ENCODE results near the gene EPHA1. TPM values are rescaled to one million over a fixed set of nuclear protein-coding genes. Genes with fewer than 3 reads are reported as not detected.

The EPHA1 gene
- total and polyA plus RNA-seq, 4 donors: 10.3 to 21.0 (median 11.3) TPM

DNA sequence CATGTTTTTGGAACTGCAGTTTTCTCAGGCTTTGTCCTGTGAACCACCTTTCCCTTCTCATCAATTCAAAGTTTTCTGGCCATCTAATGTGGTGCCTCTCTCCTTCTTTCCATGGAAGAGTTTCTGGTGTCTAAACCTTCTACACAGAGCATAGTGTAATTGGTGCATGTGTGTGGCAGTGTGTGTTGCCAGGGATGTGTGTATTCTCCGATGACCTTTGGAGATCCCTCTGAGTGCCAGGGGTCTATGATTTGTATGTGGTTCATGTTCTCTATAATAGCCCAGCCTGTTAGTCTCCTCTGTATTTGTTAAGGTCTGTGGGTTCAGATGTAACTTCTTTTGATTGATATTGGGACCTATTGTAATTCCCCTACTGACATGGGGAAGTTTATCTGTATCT, 36.1 kb upstream of the EPHA1 start:
- Histone ChIP-seq H3K4me1 (ENCODE audit: control insufficient read depth in 4 of 4, insufficient read depth in 4 of 4, low read length in 3 of 4) (peaks cover 5 to 21% (median 17%) of the 10 kb centered on the region in 4 donors), H3K9ac (ENCODE audit: low read depth in 1 of 2, low read length in 2 of 2) (no peak overlapping the region), H3K4me3 (ENCODE audit: low read depth in 1 of 3, low read length in 3 of 3) (no peak overlapping the region), H3K9me3 (ENCODE audit: control insufficient read depth in 4 of 4, low read length in 3 of 4) (no peaks in the 10 kb centered on the region), H3K27me3 (ENCODE audit: control insufficient read depth in 4 of 4, insufficient read depth in 4 of 4, low read length in 3 of 4) (no peaks in the 10 kb centered on the region), H3K36me3 (ENCODE audit: control insufficient read depth in 4 of 4, insufficient read depth in 3 of 4, low read depth in 1 of 4, low read length in 3 of 4) (no peaks in the 10 kb centered on the region), H3K27ac (ENCODE audit: low read depth in 1 of 2, low read length in 2 of 2) (no peak overlapping the region)
- DNase-seq (ENCODE audit: low spot score): no peak
- 58% methylated on average over 1 of the region's 1 CpG for WGBS
- TF ChIP-seq HNF4G (IDR thresholded peaks at IDR 0.05): no peak
- TF ChIP-seq FOXA1 (IDR thresholded peaks at IDR 0.05): no peak
- no peak for TF ChIP-seq SP1 (IDR thresholded peaks at IDR 0.05)
- no peak for TF ChIP-seq GABPA (IDR thresholded peaks at IDR 0.05 in 1 of 2, conservative IDR thresholded peaks at IDR 0.05 in 1 of 2)
- TF ChIP-seq EGR1 (IDR thresholded peaks at IDR 0.05; ENCODE audit: low read depth in 2 of 2): no peak
- TF ChIP-seq CTCF (IDR thresholded peaks at IDR 0.05; ENCODE audit: low read depth, low read length, missing input control): no peak
- TF ChIP-seq JUND (IDR thresholded peaks at IDR 0.05): no peak
- TF ChIP-seq, protein P1, sequence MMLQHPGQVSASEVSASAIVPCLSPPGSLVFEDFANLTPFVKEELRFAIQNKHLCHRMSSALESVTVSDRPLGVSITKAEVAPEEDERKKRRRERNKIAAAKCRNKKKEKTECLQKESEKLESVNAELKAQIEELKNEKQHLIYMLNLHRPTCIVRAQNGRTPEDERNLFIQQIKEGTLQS (IDR thresholded peaks at IDR 0.05): no peak
- TF ChIP-seq, protein P2, sequence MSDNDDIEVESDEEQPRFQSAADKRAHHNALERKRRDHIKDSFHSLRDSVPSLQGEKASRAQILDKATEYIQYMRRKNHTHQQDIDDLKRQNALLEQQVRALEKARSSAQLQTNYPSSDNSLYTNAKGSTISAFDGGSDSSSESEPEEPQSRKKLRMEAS (IDR thresholded peaks at IDR 0.05): no peak
- TF ChIP-seq TAF1 (conservative IDR thresholded peaks at IDR 0.05): no peak

DNA sequence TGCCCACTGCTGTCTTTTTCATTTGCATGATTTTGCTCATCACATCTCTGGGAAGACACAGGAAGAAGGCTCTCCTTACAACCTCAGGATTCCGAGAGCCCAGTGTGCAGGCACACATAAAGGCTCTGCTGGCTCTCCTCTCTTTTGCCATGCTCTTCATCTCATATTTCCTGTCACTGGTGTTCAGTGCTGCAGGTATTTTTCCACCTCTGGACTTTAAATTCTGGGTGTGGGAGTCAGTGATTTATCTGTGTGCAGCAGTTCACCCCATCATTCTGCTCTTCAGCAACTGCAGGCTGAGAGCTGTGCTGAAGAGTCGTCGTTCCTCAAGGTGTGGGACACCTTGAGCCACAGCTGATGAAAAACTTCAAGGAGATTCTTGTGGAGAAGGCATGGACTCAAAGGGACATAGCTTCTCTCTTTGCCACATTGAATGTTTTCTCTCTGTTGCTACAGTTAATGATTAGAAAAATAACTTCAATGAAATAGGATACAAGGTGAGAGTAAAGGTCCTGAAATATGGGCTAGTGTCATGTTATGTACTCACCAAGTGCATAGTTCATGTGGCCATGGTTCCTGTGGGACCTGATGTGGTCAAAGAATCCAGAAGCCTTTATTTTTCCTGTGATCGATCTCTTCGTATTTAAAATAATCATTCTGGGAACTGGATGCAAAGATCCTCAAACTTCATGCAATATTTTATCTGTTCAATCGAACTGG, 35.6 kb upstream of the EPHA1 start:
- Histone ChIP-seq H3K36me3 (ENCODE audit: control insufficient read depth in 4 of 4, insufficient read depth in 3 of 4, low read depth in 1 of 4, low read length in 3 of 4) (no peaks in the 10 kb centered on the region), H3K4me3 (ENCODE audit: low read depth in 1 of 3, low read length in 3 of 3) (no peak overlapping the region), H3K27ac (ENCODE audit: low read depth in 1 of 2, low read length in 2 of 2) (peak overlapping the region in 1 of 2 donors; percentile 19), H3K27me3 (ENCODE audit: control insufficient read depth in 4 of 4, insufficient read depth in 4 of 4, low read length in 3 of 4) (no peaks in the 10 kb centered on the region), H3K9me3 (ENCODE audit: control insufficient read depth in 4 of 4, low read length in 3 of 4) (no peaks in the 10 kb centered on the region), H3K9ac (ENCODE audit: low read depth in 1 of 2, low read length in 2 of 2) (no peak overlapping the region), H3K4me1 (ENCODE audit: control insufficient read depth in 4 of 4, insufficient read depth in 4 of 4, low read length in 3 of 4) (peaks cover 5 to 21% (median 17%) of the 10 kb centered on the region in 4 donors)
- TF ChIP-seq FOXA2 (IDR thresholded peaks at IDR 0.05): peak; percentile 17
- no peak for TF ChIP-seq EGR1 (IDR thresholded peaks at IDR 0.05; ENCODE audit: low read depth in 2 of 2)
- TF ChIP-seq FOXA1 (IDR thresholded peaks at IDR 0.05): no peak
- TF ChIP-seq JUND (IDR thresholded peaks at IDR 0.05): no peak
- no peak for TF ChIP-seq YY1 (IDR thresholded peaks at IDR 0.05)
- peak in 1 of 2 donors; percentile 22 for TF ChIP-seq RAD21 (IDR thresholded peaks at IDR 0.05)
- TF ChIP-seq, protein P1 (IDR thresholded peaks at IDR 0.05): no peak
- peak; percentile 49 for TF ChIP-seq HNF4G (IDR thresholded peaks at IDR 0.05)
- TF ChIP-seq CTCF (IDR thresholded peaks at IDR 0.05; ENCODE audit: low read depth, low read length, missing input control): no peak
- TF ChIP-seq, protein P3, sequence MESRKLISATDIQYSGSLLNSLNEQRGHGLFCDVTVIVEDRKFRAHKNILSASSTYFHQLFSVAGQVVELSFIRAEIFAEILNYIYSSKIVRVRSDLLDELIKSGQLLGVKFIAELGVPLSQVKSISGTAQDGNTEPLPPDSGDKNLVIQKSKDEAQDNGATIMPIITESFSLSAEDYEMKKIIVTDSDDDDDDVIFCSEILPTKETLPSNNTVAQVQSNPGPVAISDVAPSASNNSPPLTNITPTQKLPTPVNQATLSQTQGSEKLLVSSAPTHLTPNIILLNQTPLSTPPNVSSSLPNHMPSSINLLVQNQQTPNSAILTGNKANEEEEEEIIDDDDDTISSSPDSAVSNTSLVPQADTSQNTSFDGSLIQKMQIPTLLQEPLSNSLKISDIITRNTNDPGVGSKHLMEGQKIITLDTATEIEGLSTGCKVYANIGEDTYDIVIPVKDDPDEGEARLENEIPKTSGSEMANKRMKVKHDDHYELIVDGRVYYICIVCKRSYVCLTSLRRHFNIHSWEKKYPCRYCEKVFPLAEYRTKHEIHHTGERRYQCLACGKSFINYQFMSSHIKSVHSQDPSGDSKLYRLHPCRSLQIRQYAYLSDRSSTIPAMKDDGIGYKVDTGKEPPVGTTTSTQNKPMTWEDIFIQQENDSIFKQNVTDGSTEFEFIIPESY (IDR thresholded peaks at IDR 0.05): peak; percentile 26
- TF ChIP-seq HNF4A (conservative IDR thresholded peaks at IDR 0.05): peak; percentile 82 to 87
- no peak for TF ChIP-seq GABPA (IDR thresholded peaks at IDR 0.05 in 1 of 2, conservative IDR thresholded peaks at IDR 0.05 in 1 of 2)
- TF ChIP-seq, protein P4, sequence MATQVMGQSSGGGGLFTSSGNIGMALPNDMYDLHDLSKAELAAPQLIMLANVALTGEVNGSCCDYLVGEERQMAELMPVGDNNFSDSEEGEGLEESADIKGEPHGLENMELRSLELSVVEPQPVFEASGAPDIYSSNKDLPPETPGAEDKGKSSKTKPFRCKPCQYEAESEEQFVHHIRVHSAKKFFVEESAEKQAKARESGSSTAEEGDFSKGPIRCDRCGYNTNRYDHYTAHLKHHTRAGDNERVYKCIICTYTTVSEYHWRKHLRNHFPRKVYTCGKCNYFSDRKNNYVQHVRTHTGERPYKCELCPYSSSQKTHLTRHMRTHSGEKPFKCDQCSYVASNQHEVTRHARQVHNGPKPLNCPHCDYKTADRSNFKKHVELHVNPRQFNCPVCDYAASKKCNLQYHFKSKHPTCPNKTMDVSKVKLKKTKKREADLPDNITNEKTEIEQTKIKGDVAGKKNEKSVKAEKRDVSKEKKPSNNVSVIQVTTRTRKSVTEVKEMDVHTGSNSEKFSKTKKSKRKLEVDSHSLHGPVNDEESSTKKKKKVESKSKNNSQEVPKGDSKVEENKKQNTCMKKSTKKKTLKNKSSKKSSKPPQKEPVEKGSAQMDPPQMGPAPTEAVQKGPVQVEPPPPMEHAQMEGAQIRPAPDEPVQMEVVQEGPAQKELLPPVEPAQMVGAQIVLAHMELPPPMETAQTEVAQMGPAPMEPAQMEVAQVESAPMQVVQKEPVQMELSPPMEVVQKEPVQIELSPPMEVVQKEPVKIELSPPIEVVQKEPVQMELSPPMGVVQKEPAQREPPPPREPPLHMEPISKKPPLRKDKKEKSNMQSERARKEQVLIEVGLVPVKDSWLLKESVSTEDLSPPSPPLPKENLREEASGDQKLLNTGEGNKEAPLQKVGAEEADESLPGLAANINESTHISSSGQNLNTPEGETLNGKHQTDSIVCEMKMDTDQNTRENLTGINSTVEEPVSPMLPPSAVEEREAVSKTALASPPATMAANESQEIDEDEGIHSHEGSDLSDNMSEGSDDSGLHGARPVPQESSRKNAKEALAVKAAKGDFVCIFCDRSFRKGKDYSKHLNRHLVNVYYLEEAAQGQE (IDR thresholded peaks at IDR 0.05): no peak
- no peak for TF ChIP-seq NR2F2 (IDR thresholded peaks at IDR 0.05)
- TF ChIP-seq, protein P2 (IDR thresholded peaks at IDR 0.05): no peak
- TF ChIP-seq SP1 (IDR thresholded peaks at IDR 0.05): peak; percentile 76
- TF ChIP-seq TAF1 (conservative IDR thresholded peaks at IDR 0.05): no peak
- peak; percentile 11 to 58 for TF ChIP-seq RXRA (IDR thresholded peaks at IDR 0.05)
- 65% methylated on average over 6 of the region's 6 CpGs for WGBS
- no peak for DNase-seq (ENCODE audit: low spot score)
